NOMO-1 treated with dmso at 0.1 percent for 144 hours (cell line): Measurements from ENCODE around the gene DEGS1.
A peak's percentile ranks its signal among the peaks of the same experiment; 100 is the strongest.
"Not testable (repeated sequence)": the region's sequence is repeated elsewhere in the genome, so short reads cannot be mapped to it uniquely, and the experiment has no call there.

Experiments used
- DNase-seq: peaks from one replicate; lab custom pipeline; 2025; ENCODE audit not compliant: unreplicated experiment; lab: John Stamatoyannopoulos, UW

The DEGS1 gene

GRCh38 chr1:224180783-224181452 lies 2.1 kb upstream of the DEGS1 start:
- no peak for DNase-seq

GRCh38 chr1:224181453-224181810 lies 1.6 kb upstream of the DEGS1 start:
- no peak for DNase-seq

GRCh38 chr1:224182057-224182865 lies 779 bp upstream of the DEGS1 start:
- no peak for DNase-seq

- peak; percentile 29 for DNase-seq
These were observed 712 bp downstream of the DEGS1 start for GRCh38 chr1:224183591-224184312.

GRCh38 chr1:224185208-224185607 lies 2.2 kb downstream of the DEGS1 start:
- no peak for DNase-seq

- no peak for DNase-seq
These were observed 5.2 kb downstream of the DEGS1 start for GRCh38 chr1:224188286-224188685.

GRCh38 chr1:224189561-224189960 lies 6.5 kb downstream of the DEGS1 start:
- no peak for DNase-seq

GRCh38 chr1:224192082-224192788 lies 9.2 kb downstream of the DEGS1 start:
- DNase-seq: no peak

- DNase-seq: no peak
These were observed 10.4 kb downstream of the DEGS1 start for GRCh38 chr1:224193319-224193966.

- DNase-seq: no peak
These were observed 14.0 kb downstream of the DEGS1 start for GRCh38 chr1:224196813-224197600.

- no peak for DNase-seq
These were observed 15.5 kb downstream of the DEGS1 start for GRCh38 chr1:224198572-224198971.

GRCh38 chr1:224199679-224200078 lies 16.6 kb downstream of the DEGS1 start:
- DNase-seq: no peak

GRCh38 chr1:224201383-224201782 lies 18.3 kb downstream of the DEGS1 start:
- DNase-seq: no peak

GRCh38 chr1:224201853-224202252 lies 18.8 kb downstream of the DEGS1 start:
- no peak for DNase-seq

GRCh38 chr1:224203243-224204016 lies 20.4 kb downstream of the DEGS1 start:
- peak; percentile 61 for DNase-seq

GRCh38 chr1:224205438-224205840 lies 22.4 kb downstream of the DEGS1 start:
- peak; percentile 19 for DNase-seq

- not testable (repeated sequence) for DNase-seq
These were observed 23.0 kb downstream of the DEGS1 start for GRCh38 chr1:224205931-224206538.

- no peak for DNase-seq
These were observed 28.3 kb downstream of the DEGS1 start for GRCh38 chr1:224211206-224211962.
